ENCODE results near the gene BPIFB3. TPM values are rescaled to one million over a fixed set of nuclear protein-coding genes. Genes with fewer than 3 reads are reported as not detected.

The BPIFB3 gene
- polyA plus RNA-seq, 3 donors = not detected

DNA sequence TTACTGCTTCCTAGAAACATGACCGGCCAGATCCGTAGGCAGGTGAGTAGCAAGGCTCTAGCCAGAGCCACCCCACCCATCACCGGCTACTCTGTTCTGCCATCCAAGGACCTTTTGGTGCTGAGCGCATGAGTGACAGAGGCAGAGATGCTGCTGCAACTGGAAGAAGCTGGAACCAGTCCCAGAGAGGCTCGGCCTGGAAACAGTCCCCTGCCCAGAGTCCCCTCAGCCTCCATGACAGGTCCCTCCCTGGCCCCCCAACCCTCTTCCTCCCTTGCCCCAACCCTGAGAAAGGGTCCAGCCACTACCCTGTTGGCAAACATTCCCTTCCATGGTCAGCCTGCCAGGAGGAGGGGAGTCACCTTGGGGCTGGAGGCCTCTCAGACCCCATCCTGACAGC is 57.6 kb downstream of the BPIFB3 start:
- Histone ChIP-seq H3K4me2 (replicated peaks; ENCODE audit: extremely low read depth, low read length, poor library complexity, severe bottlenecking) (no peak overlapping the region), H3K79me2 (ENCODE audit: insufficient read depth, low read length) (no peaks in the 10 kb centered on the region), H2AFZ (ENCODE audit: insufficient read depth, low read depth, low read length, poor library complexity, severe bottlenecking) (no peak overlapping the region), H4K20me1 (ENCODE audit: insufficient read depth, low read length) (no peaks in the 10 kb centered on the region), H3K9me3 (replicated peaks in 1 of 2; ENCODE audit: control insufficient read depth in 1 of 2, insufficient read depth in 1 of 2, low read length in 2 of 2) (no peaks in the 10 kb centered on the region), H3K4me3 (replicated peaks in 1 of 3; ENCODE audit: low read depth in 2 of 3, low read length in 3 of 3) (no peak overlapping the region), H3K9ac (ENCODE audit: insufficient read depth, low read length, poor library complexity, severe bottlenecking) (no peak overlapping the region), H3K4me1 (ENCODE audit: control insufficient read depth in 1 of 2, insufficient read depth in 2 of 2, low read length in 2 of 2) (no peaks in the 10 kb centered on the region), H3K27ac (ENCODE audit: low read depth in 1 of 2, low read length in 2 of 2) (no peak overlapping the region), H3K36me3 (replicated peaks in 1 of 2; ENCODE audit: control insufficient read depth in 1 of 2, insufficient read depth in 2 of 2, low read length in 2 of 2) (no peaks in the 10 kb centered on the region), H3K27me3 (ENCODE audit: control insufficient read depth in 2 of 2, insufficient read depth in 2 of 2, low read length in 2 of 2) (no peaks in the 10 kb centered on the region)
- H3K9me3 Mint-ChIP-seq = peaks cover 0 to 8% (median 3%) of the 10 kb centered on the region in 7 donors
- TF ChIP-seq, protein P1, sequence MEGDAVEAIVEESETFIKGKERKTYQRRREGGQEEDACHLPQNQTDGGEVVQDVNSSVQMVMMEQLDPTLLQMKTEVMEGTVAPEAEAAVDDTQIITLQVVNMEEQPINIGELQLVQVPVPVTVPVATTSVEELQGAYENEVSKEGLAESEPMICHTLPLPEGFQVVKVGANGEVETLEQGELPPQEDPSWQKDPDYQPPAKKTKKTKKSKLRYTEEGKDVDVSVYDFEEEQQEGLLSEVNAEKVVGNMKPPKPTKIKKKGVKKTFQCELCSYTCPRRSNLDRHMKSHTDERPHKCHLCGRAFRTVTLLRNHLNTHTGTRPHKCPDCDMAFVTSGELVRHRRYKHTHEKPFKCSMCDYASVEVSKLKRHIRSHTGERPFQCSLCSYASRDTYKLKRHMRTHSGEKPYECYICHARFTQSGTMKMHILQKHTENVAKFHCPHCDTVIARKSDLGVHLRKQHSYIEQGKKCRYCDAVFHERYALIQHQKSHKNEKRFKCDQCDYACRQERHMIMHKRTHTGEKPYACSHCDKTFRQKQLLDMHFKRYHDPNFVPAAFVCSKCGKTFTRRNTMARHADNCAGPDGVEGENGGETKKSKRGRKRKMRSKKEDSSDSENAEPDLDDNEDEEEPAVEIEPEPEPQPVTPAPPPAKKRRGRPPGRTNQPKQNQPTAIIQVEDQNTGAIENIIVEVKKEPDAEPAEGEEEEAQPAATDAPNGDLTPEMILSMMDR (IDR thresholded peaks at IDR 0.05) = no peak
- intact Hi-C loops (cut with micrococcal nuclease) = no loop called here
- H3K27me3 Mint-ChIP-seq (ENCODE audit: low read depth in 3 of 3) = peaks cover 4 to 17% (median 5%) of the 10 kb centered on the region in 3 donors
- no peak for DNase-seq
- no peak overlapping the region for H3K27ac Mint-ChIP-seq
- WGBS (ENCODE audit: insufficient coverage) = 96% methylated on average over 5 of the region's 5 CpGs
- H3K36me3 Mint-ChIP-seq = no peaks in the 10 kb centered on the region
- no peak overlapping the region for H3K4me3 Mint-ChIP-seq
- no peaks in the 10 kb centered on the region for H3K4me1 Mint-ChIP-seq

DNA sequence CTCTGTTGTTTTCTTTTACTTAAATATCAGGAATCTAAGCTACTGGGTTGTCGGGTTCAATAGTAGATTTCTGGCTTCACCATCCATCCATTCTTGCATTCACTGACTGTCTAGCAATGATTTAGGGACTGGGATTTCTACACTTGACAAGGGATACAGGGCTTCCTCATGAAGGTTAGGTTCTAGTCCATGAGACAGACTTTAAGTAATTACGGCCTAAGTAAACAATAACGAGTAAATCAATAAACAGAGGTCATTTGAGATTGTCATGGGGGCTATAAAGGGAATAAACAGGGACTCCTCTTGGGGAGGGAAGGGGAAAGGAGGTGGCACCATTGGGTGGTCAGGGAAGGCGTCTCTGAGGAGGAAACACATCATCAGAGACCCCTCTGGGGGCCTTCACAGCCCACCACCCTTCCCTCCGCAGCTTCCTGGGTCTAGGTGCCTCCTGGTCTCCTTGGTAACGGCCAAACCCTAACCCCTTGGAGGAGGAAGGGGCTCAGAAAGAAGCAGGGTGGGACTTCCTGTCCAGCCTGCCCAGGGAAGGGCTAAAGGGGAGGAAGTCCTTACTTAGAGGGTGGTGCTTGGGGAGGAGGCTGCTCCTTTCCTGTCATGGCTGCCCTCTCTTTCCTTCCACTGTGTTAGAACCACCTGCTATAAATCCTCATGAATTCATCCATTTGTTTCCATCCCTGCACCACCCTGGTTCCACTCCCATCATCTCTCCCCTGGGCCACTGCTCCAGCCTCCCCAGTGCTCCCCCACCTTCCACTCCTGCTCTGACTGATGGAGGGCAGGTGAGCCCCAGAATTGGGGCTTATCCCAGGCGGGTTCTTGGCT is 59.1 kb downstream of the BPIFB3 start:
- H3K4me2 ChIP-seq (replicated peaks; ENCODE audit: extremely low read depth, low read length, poor library complexity, severe bottlenecking) = no peak overlapping the region
- TF ChIP-seq, protein P1 (IDR thresholded peaks at IDR 0.05) = no peak
- no peak overlapping the region for H3K4me3 ChIP-seq (replicated peaks in 1 of 3; ENCODE audit: low read depth in 2 of 3, low read length in 3 of 3)
- H3K9me3 ChIP-seq (replicated peaks in 1 of 2; ENCODE audit: control insufficient read depth in 1 of 2, insufficient read depth in 1 of 2, low read length in 2 of 2) = no peaks in the 10 kb centered on the region
- H3K9ac ChIP-seq (ENCODE audit: insufficient read depth, low read length, poor library complexity, severe bottlenecking) = no peak overlapping the region
- Mint-ChIP-seq H3K9me3 (peaks cover 0 to 8% (median 3%) of the 10 kb centered on the region in 7 donors), H3K4me1 (no peaks in the 10 kb centered on the region), H3K27me3 (ENCODE audit: low read depth in 3 of 3) (peaks cover 5 to 12% (median 5%) of the 10 kb centered on the region in 3 donors), H3K36me3 (no peaks in the 10 kb centered on the region), H3K4me3 (no peak overlapping the region), H3K27ac (no peak overlapping the region)
- no peaks in the 10 kb centered on the region for H4K20me1 ChIP-seq (ENCODE audit: insufficient read depth, low read length)
- no peak overlapping the region for H2AFZ ChIP-seq (ENCODE audit: insufficient read depth, low read depth, low read length, poor library complexity, severe bottlenecking)
- no peak for DNase-seq
- no peaks in the 10 kb centered on the region for H3K36me3 ChIP-seq (replicated peaks in 1 of 2; ENCODE audit: control insufficient read depth in 1 of 2, insufficient read depth in 2 of 2, low read length in 2 of 2)
- no peaks in the 10 kb centered on the region for H3K27me3 ChIP-seq (ENCODE audit: control insufficient read depth in 2 of 2, insufficient read depth in 2 of 2, low read length in 2 of 2)
- no peaks in the 10 kb centered on the region for H3K4me1 ChIP-seq (ENCODE audit: control insufficient read depth in 1 of 2, insufficient read depth in 2 of 2, low read length in 2 of 2)
- H3K79me2 ChIP-seq (ENCODE audit: insufficient read depth, low read length) = no peaks in the 10 kb centered on the region
- H3K27ac ChIP-seq (ENCODE audit: low read depth in 1 of 2, low read length in 2 of 2) = no peak overlapping the region
- 93% methylated on average over 1 of the region's 7 CpGs for WGBS (ENCODE audit: insufficient coverage)
- intact Hi-C loops (cut with micrococcal nuclease) = no loop called here

Measured in CD14-positive monocyte (primary cell).